Endothelial cell of umbilical vein (primary cell): ENCODE data around the gene ATP1B1.

Experiments used
- CTCF ChIP-seq, 2 donors: IDR thresholded peaks; 1 replicate in 1 of 2; 2 replicates in 1 of 2; pipeline ENCODE4 v1.5.1; 2011; ENCODE audit warnings: low read length in 2 of 2, mild to moderate bottlenecking in 2 of 2, moderate library complexity in 2 of 2, control low read depth in 1 of 2, inconsistent platforms in 1 of 2, low read depth in 1 of 2; ENCODE audit not compliant: insufficient read depth in 1 of 2; ENCODE audit errors: extremely low read depth in 1 of 2
- FOS ChIP-seq: IDR thresholded peaks from 2 replicates; pipeline ENCODE4 v1.6.1; 2011; ENCODE audit warnings: mild to moderate bottlenecking, low read length, moderate library complexity, borderline replicate concordance; ENCODE audit not compliant: insufficient read depth
- MYC ChIP-seq: IDR thresholded peaks from one replicate; pipeline ENCODE4 v1.6.1; 2011; ENCODE audit warnings: mild to moderate bottlenecking, low read depth, low read length
- POLR2A ChIP-seq: IDR thresholded peaks from 2 replicates; pipeline ENCODE4 v1.6.1; 2012; ENCODE audit warnings: low read depth, mild to moderate bottlenecking, control low read depth, low read length

GRCh38 chr1:169126335-169126734 is 19.8 kb downstream of the ATP1B1 start:
- TF ChIP-seq CTCF (IDR thresholded peaks at IDR 0.05; ENCODE audit: extremely low read depth in 1 of 2, insufficient read depth in 1 of 2, low read depth in 1 of 2, low read length in 2 of 2) (no peak), POLR2A (no peak), FOS (no peak), MYC (no peak)
